ENCODE measurements around the gene ASB3. TPM values are rescaled to one million over a fixed set of nuclear protein-coding genes. Genes with fewer than 3 reads are reported as not detected.

ASB3 gene
- total and polyA plus RNA-seq, 9 of the 15 experiments (the other 6 are each of a cell fraction or from before 2014, with no cell fraction given) = 13.6 to 35.3 (median 18.7) TPM

GRCh38 chr2:53786705-53787613 is at the start of gene ASB3, which contains the start of gene ERLEC1 (continued):
- 0 out of 2 replicates have a peak, but pooled peaks have one; percentile 24 for TF ChIP-seq ZBTB2 (IDR thresholded peaks at IDR 0.05)
- TF ChIP-seq, protein P1, sequence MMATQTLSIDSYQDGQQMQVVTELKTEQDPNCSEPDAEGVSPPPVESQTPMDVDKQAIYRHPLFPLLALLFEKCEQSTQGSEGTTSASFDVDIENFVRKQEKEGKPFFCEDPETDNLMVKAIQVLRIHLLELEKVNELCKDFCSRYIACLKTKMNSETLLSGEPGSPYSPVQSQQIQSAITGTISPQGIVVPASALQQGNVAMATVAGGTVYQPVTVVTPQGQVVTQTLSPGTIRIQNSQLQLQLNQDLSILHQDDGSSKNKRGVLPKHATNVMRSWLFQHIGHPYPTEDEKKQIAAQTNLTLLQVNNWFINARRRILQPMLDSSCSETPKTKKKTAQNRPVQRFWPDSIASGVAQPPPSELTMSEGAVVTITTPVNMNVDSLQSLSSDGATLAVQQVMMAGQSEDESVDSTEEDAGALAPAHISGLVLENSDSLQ (IDR thresholded peaks at IDR 0.05) = peak; percentile 70
- peak; percentile 89; the same call in 1 of the 2 replicates for TF ChIP-seq PHF8 (IDR thresholded peaks at IDR 0.05; ENCODE audit: borderline replicate concordance, low read length)
- no peak for TF ChIP-seq WHSC1 (IDR thresholded peaks at IDR 0.05; ENCODE audit: low read length)
- no peak for TF ChIP-seq ZNF444 (CRISPR knock-in tag; IDR thresholded peaks at IDR 0.05)
- TF ChIP-seq ZBTB33 (CRISPR knock-in tag; IDR thresholded peaks at IDR 0.05) = peak; percentile 23; the same call in 1 of the 2 replicates
- no peak for TF ChIP-seq ZNF146 (CRISPR knock-in tag; IDR thresholded peaks at IDR 0.05; ENCODE audit: unreplicated experiment)
- peak in 1 of 2 experiments; percentile 4; a peak in 1 of 4 replicates for TF ChIP-seq RAD21 (CRISPR knock-in tag; conservative IDR thresholded peaks at IDR 0.05 in 1 of 2, IDR thresholded peaks at IDR 0.05 in 1 of 2)
- TF ChIP-seq RBFOX2 (IDR thresholded peaks at IDR 0.05; ENCODE audit: low read depth, low read length) = peak; percentile 97
- peak; percentile 23; the same call in 1 of the 2 replicates for TF ChIP-seq POLR2AphosphoS5 (IDR thresholded peaks at IDR 0.05; ENCODE audit: control insufficient read depth, insufficient read depth, low read depth, low read length)
- no peak for TF ChIP-seq CCAR2 (IDR thresholded peaks at IDR 0.05; ENCODE audit: low read depth, low read length)
- TF ChIP-seq CLOCK (CRISPR knock-in tag; IDR thresholded peaks at IDR 0.05; ENCODE audit: borderline replicate concordance) = no peak
- TF ChIP-seq, protein P2, sequence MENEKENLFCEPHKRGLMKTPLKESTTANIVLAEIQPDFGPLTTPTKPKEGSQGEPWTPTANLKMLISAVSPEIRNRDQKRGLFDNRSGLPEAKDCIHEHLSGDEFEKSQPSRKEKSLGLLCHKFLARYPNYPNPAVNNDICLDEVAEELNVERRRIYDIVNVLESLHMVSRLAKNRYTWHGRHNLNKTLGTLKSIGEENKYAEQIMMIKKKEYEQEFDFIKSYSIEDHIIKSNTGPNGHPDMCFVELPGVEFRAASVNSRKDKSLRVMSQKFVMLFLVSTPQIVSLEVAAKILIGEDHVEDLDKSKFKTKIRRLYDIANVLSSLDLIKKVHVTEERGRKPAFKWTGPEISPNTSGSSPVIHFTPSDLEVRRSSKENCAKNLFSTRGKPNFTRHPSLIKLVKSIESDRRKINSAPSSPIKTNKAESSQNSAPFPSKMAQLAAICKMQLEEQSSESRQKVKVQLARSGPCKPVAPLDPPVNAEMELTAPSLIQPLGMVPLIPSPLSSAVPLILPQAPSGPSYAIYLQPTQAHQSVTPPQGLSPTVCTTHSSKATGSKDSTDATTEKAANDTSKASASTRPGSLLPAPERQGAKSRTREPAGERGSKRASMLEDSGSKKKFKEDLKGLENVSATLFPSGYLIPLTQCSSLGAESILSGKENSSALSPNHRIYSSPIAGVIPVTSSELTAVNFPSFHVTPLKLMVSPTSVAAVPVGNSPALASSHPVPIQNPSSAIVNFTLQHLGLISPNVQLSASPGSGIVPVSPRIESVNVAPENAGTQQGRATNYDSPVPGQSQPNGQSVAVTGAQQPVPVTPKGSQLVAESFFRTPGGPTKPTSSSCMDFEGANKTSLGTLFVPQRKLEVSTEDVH (IDR thresholded peaks at IDR 0.05; ENCODE audit: low read depth, partially characterized antibody) = peak; percentile 84
- no peak for TF ChIP-seq IFI16 (CRISPR knock-in tag; IDR thresholded peaks at IDR 0.05)
- TF ChIP-seq POLR2B (IDR thresholded peaks at IDR 0.05; ENCODE audit: low read depth, partially characterized antibody) = peak; percentile 79
